ENCODE results near the gene LRRC45.

Gene LRRC45

DNA sequence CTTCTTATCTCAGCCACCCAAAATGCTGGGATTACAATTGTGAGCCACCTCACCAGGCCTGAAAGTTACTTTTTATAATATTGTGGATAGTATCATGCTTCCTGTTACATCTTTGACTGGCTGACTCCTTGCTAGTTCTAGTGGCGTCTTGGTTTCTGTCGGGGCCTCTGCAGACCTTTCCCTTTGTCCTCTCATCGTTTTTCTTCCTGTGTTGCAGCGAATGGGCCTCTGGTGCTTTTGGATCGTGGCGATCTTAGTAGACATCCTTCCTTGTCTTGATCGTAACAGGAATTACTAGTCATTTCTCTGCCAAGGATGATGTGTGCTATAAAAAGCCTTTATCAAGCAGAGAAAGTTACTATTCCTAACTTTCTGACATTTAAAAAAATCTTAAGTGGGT, 24.9 kb upstream of the LRRC45 start:
- no peak for TF ChIP-seq SIN3A (IDR thresholded peaks at IDR 0.05; ENCODE audit: borderline replicate concordance, insufficient read depth, low read length)
- TF ChIP-seq, protein P1, sequence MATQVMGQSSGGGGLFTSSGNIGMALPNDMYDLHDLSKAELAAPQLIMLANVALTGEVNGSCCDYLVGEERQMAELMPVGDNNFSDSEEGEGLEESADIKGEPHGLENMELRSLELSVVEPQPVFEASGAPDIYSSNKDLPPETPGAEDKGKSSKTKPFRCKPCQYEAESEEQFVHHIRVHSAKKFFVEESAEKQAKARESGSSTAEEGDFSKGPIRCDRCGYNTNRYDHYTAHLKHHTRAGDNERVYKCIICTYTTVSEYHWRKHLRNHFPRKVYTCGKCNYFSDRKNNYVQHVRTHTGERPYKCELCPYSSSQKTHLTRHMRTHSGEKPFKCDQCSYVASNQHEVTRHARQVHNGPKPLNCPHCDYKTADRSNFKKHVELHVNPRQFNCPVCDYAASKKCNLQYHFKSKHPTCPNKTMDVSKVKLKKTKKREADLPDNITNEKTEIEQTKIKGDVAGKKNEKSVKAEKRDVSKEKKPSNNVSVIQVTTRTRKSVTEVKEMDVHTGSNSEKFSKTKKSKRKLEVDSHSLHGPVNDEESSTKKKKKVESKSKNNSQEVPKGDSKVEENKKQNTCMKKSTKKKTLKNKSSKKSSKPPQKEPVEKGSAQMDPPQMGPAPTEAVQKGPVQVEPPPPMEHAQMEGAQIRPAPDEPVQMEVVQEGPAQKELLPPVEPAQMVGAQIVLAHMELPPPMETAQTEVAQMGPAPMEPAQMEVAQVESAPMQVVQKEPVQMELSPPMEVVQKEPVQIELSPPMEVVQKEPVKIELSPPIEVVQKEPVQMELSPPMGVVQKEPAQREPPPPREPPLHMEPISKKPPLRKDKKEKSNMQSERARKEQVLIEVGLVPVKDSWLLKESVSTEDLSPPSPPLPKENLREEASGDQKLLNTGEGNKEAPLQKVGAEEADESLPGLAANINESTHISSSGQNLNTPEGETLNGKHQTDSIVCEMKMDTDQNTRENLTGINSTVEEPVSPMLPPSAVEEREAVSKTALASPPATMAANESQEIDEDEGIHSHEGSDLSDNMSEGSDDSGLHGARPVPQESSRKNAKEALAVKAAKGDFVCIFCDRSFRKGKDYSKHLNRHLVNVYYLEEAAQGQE (IDR thresholded peaks at IDR 0.05; ENCODE audit: insufficient read depth in 1 of 2, low read depth in 2 of 2, low read length in 2 of 2), result no peak
- no peak for TF ChIP-seq FOXP2 (optimal IDR thresholded peaks at IDR 0.05; ENCODE audit: borderline replicate concordance, extremely low read depth, extremely low read length, insufficient read depth)
- TF ChIP-seq TAF1 (IDR thresholded peaks at IDR 0.05; ENCODE audit: borderline replicate concordance, insufficient read depth, low read length), result no peak
- TF ChIP-seq POLR2AphosphoS5 (IDR thresholded peaks at IDR 0.05; ENCODE audit: low read depth, low read length), result no peak

DNA sequence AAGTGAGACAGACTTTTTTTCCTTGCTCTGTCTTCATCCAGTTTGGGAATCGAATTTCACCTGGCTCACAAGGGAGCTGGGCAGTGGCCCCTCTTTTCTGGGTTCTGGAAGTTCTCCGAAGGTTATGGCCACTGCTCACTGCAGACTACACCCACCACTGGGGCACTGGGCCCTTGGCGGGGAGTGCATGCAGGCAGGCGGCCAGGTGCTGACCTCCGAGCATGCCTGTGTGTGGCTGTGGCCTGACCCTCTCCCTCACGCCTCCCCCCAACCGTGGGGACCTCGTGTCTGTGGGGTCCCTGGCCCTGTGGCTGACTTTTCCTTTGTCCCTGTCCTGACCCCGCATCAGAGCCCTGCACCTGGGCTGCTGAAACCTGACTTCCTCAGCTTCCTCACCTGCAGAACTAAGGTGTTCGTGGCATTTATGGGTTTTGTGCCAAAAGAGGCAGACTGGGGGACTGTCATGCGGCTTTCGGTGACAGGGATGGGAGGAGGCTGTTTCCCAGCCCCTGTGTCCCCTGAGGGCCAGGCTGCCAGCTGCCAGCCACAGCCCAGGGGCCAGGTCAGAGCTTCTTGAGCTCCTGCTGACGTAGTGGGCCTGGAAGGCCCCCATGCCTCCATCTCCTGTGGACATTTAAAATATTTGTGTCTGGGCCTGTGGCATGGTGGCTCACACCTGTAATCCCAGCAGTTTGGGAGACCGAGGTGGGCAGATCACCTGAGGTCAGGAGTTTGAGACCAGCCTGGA, 24.2 kb upstream of the LRRC45 start:
- no peak for TF ChIP-seq TAF1 (IDR thresholded peaks at IDR 0.05; ENCODE audit: borderline replicate concordance, insufficient read depth, low read length)
- TF ChIP-seq FOXP2 (optimal IDR thresholded peaks at IDR 0.05; ENCODE audit: borderline replicate concordance, extremely low read depth, extremely low read length, insufficient read depth), result no peak
- TF ChIP-seq, protein P1 (IDR thresholded peaks at IDR 0.05; ENCODE audit: insufficient read depth in 1 of 2, low read depth in 2 of 2, low read length in 2 of 2), result no peak
- TF ChIP-seq SIN3A (IDR thresholded peaks at IDR 0.05; ENCODE audit: borderline replicate concordance, insufficient read depth, low read length), result no peak
- no peak for TF ChIP-seq POLR2AphosphoS5 (IDR thresholded peaks at IDR 0.05; ENCODE audit: low read depth, low read length)

DNA sequence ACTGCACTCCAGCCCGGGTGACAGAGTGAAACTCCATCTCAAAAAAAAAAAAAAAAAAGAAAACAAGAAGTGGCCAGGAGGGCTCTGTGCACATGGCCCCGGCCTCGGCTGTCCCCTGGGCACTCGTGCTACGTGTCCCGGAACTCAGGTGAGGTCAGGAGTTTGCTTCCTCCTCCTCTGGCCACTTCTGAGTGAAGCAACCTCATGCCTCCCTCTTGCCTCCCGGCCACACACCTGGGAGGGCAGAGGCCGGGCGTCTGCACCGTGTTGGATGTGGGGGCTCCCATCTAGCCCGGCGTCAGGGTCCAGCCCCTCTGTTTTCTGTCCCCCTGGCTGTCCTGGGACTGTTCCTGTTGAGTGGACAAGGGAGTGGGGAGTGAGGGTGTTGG, 23.5 kb upstream of the LRRC45 start:
- no peak for TF ChIP-seq SIN3A (IDR thresholded peaks at IDR 0.05; ENCODE audit: borderline replicate concordance, insufficient read depth, low read length)
- TF ChIP-seq FOXP2 (optimal IDR thresholded peaks at IDR 0.05; ENCODE audit: borderline replicate concordance, extremely low read depth, extremely low read length, insufficient read depth), result no peak
- TF ChIP-seq, protein P1 (IDR thresholded peaks at IDR 0.05; ENCODE audit: insufficient read depth in 1 of 2, low read depth in 2 of 2, low read length in 2 of 2), result no peak
- TF ChIP-seq POLR2AphosphoS5 (IDR thresholded peaks at IDR 0.05; ENCODE audit: low read depth, low read length), result no peak
- TF ChIP-seq TAF1 (IDR thresholded peaks at IDR 0.05; ENCODE audit: borderline replicate concordance, insufficient read depth, low read length), result no peak

DNA sequence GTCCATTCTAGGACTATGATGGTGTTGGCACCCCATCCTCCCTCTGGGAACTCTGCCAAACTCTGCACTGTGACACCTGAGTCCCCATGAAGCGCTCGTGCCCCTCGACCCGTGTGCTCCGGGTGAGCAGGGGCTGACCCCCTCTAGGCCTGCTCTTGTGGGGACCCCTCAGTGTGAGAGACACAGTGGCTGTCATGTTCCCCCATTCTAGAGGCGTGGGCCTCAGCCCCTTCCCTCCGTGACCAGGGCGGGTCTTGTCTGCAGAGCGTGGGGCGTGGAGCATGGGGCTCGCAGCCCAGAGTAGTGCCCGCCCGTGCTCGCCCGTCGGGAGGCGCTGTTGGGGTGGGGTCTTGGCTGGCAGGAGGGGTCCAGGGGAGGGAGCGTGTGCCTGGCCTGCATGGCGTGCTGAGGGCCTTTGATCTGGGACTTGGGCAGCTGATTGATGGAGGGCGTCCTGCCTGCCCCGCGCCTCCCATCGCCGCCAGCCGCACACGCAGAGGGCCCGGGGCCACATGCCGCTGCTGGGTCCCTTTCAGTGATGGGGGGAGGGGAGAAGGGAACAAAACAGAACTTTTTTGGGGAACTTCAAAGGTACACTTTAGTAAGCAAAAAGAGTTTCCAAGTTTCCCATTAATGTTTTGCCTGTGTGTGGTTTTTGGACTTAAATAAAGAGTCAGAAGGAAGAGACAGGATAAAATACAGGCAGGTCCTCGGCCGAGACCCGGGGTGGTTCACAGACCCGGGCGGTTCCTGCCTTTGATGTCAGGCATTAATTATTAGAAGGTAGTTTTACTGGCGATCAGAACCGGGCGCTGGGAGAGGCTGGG, 22.9 kb upstream of the LRRC45 start:
- no peak for TF ChIP-seq POLR2AphosphoS5 (IDR thresholded peaks at IDR 0.05; ENCODE audit: low read depth, low read length)
- no peak for TF ChIP-seq SIN3A (IDR thresholded peaks at IDR 0.05; ENCODE audit: borderline replicate concordance, insufficient read depth, low read length)
- TF ChIP-seq FOXP2 (optimal IDR thresholded peaks at IDR 0.05; ENCODE audit: borderline replicate concordance, extremely low read depth, extremely low read length, insufficient read depth), result no peak
- TF ChIP-seq, protein P1 (IDR thresholded peaks at IDR 0.05; ENCODE audit: insufficient read depth in 1 of 2, low read depth in 2 of 2, low read length in 2 of 2), result no peak
- no peak for TF ChIP-seq TAF1 (IDR thresholded peaks at IDR 0.05; ENCODE audit: borderline replicate concordance, insufficient read depth, low read length)
